SK-N-SH (cell line): ENCODE results near the gene SERPINE1. TPM values are rescaled to one million over a fixed set of nuclear protein-coding genes. Genes with fewer than 3 reads are reported as not detected.

Experiments
- CTCF ChIA-PET: fragments of 300-600, 350-600 bp; formaldehyde crosslinking; extraction: SDS; loops from one replicate; lab custom pipeline; 2021; lab: Yijun Ruan, JAX
- POLR2A ChIA-PET: fragments of 350-600 bp; sonication (Branson Sonifier 250); formaldehyde crosslinking; extraction: SDS; loops from one replicate; lab custom pipeline; 2020; ENCODE audit warnings: antibody characterized with exemption, inconsistent platforms; lab: Yijun Ruan, JAX
- DNase-seq: peaks from one replicate; pipeline ENCODE4 v3.0.0; 2012
- H2AFZ ChIP-seq: fragments of 200-600 bp; sonication (generic); 2 replicates; pipeline ENCODE4 v1.8.1; 2016; ENCODE audit warnings: antibody characterized with exemption, mild to moderate bottlenecking, low read depth
- H3F3A ChIP-seq: fragments of 200-600 bp; sonication (generic); replicated peaks from 2 replicates; pipeline ENCODE3; 2016; ENCODE audit warnings: antibody characterized with exemption, mild to moderate bottlenecking; ENCODE audit not compliant: insufficient read depth
- H3K27ac ChIP-seq, 2 experiments: fragments of 200-500 bp in 1 of 2; fragments of 200-600 bp in 1 of 2; sonication (Bioruptor generic) in 1 of 2; sonication (generic), shearing (Covaris generic) in 1 of 2; 2 replicates each; pipeline versions ENCODE4 v1.5.1 to v1.6.1; 2014 to 2016; ENCODE audit warnings: low read depth in 2 of 2, inconsistent platforms in 1 of 2, low read length in 1 of 2, mild to moderate bottlenecking in 1 of 2, mixed read lengths in 1 of 2
- H3K27me3 ChIP-seq: fragments of 200-600 bp; sonication (generic), shearing (Covaris generic); 2 replicates; pipeline ENCODE4 v1.6.1; 2016; ENCODE audit warnings: mixed run types; ENCODE audit not compliant: insufficient read depth
- H3K36me3 ChIP-seq, 2 experiments: fragments of 200-500 bp in 1 of 2; fragments of 200-600 bp in 1 of 2; sonication (Bioruptor generic) in 1 of 2; sonication (generic) in 1 of 2; replicated peaks in 1 of 2; 2 replicates each; pipeline versions ENCODE3 to v1.5.1; 2014 to 2016; ENCODE audit warnings: low read length in 1 of 2, mild to moderate bottlenecking in 1 of 2; ENCODE audit not compliant: insufficient read depth in 2 of 2, control insufficient read depth in 1 of 2
- H3K4me1 ChIP-seq, 2 experiments: fragments of 200-500 bp in 1 of 2; fragments of 200-600 bp in 1 of 2; sonication (Bioruptor generic) in 1 of 2; sonication (generic), shearing (Covaris generic) in 1 of 2; 2 replicates each; pipeline versions ENCODE4 v1.5.1 to v1.6.1; 2014 to 2016; ENCODE audit warnings: low read depth in 1 of 2, low read length in 1 of 2, mixed run types in 1 of 2; ENCODE audit not compliant: insufficient read depth in 2 of 2, control insufficient read depth in 1 of 2
- H3K4me2 ChIP-seq: fragments of 200-600 bp; sonication (generic), shearing (Covaris generic); 2 replicates; pipeline ENCODE4 v1.6.1; 2017; ENCODE audit warnings: mixed run types
- H3K4me3 ChIP-seq, 2 experiments: fragments of 200-500 bp in 1 of 2; fragments of 200-600 bp in 1 of 2; sonication (Bioruptor generic) in 1 of 2; sonication (generic), shearing (Covaris generic) in 1 of 2; 2 replicates each; pipeline versions ENCODE4 v1.5.1 to v1.8.1; 2014 to 2016; ENCODE audit warnings: low read depth in 2 of 2, inconsistent platforms in 1 of 2, low read length in 1 of 2, mild to moderate bottlenecking in 1 of 2, mixed read lengths in 1 of 2, moderate library complexity in 1 of 2
- H3K79me2 ChIP-seq: fragments of 200-600 bp; sonication (generic); 2 replicates; pipeline ENCODE4 v1.8.1; 2017; ENCODE audit warnings: mild to moderate bottlenecking; ENCODE audit not compliant: insufficient read depth
- H3K9ac ChIP-seq: fragments of 200-600 bp; sonication (generic); 2 replicates; pipeline ENCODE4 v1.6.1; 2017; ENCODE audit warnings: mixed run types
- H3K9me2 ChIP-seq: fragments of 200-600 bp; sonication (generic); 2 replicates; pipeline ENCODE4 v1.6.1; 2017; ENCODE audit warnings: mixed run types
- H3K9me3 ChIP-seq: fragments of 200-600 bp; sonication (generic); 2 replicates; pipeline ENCODE4 v1.6.1; 2017; ENCODE audit warnings: mixed run types, mild to moderate bottlenecking, moderate library complexity
- H4K20me1 ChIP-seq: fragments of 200-600 bp; sonication (generic); 2 replicates; pipeline ENCODE4 v1.6.1; 2017; ENCODE audit warnings: mild to moderate bottlenecking, mixed run types; ENCODE audit not compliant: insufficient read depth
- FOXJ3 ChIP-seq: sonication (generic); formaldehyde crosslinking; IDR thresholded peaks from 2 replicates; pipeline ENCODE4 v1.5.1; 2020; ENCODE audit warnings: mild to moderate bottlenecking, missing genetic modification reagents
- GATA2 ChIP-seq: sonication (generic); formaldehyde crosslinking; IDR thresholded peaks from 2 replicates; pipeline ENCODE4 v1.5.0; 2020; ENCODE audit warnings: mild to moderate bottlenecking, missing genetic modification reagents
- IRF3 ChIP-seq: fragments of 150-350 bp; IDR thresholded peaks from 2 replicates; pipeline ENCODE4 v1.6.1; 2016; ENCODE audit warnings: mild to moderate bottlenecking, low read depth, low read length
- RXRA ChIP-seq: IDR thresholded peaks from 2 replicates; pipeline ENCODE4 v1.4.0; 2012; ENCODE audit warnings: low read depth, mild to moderate bottlenecking, borderline replicate concordance
- SIN3A ChIP-seq: IDR thresholded peaks from 2 replicates; pipeline ENCODE4 v1.6.1; 2012; ENCODE audit warnings: low read depth, mild to moderate bottlenecking, low read length, moderate library complexity, borderline replicate concordance
- whole genome bisulfite sequencing: methylation state at CpG from one replicate; pipeline ENCODE4 v1.1.6; 2017; ENCODE audit warnings: low lambda C conversion rate; 5-methylcytosine and 5-hydroxymethylcytosine counted together
- polyA plus RNA-seq, 3 experiments: library from polyadenylated mRNA; depleted of rRNA; stranded (reverse); fragments of >200 nt; gene quantifications; 2 replicates each; pipeline ENCODE4 v1.2.3, GENCODE V29; 2012
- TF ChIP-seq, protein P1 (sequence below): IDR thresholded peaks from 2 replicates; pipeline ENCODE4 v1.6.1; 2012; ENCODE audit warnings: mild to moderate bottlenecking, low read depth, low read length, moderate library complexity
- TF ChIP-seq, protein P2 (sequence below): fragments of 150-350 bp; IDR thresholded peaks from 2 replicates; pipeline ENCODE4 v1.6.1; 2017; ENCODE audit warnings: antibody characterized with exemption, low read length, low read depth, borderline replicate concordance
- TF ChIP-seq, protein P3 (sequence below): IDR thresholded peaks from 2 replicates; pipeline ENCODE4; 2012

Gene SERPINE1
- polyA plus RNA-seq, 1 of the 3 experiments (the other 2 are of a cell fraction), result 4,174 TPM

- Histone ChIP-seq H3K36me3 (peaks cover 5 to 9% of the 10 kb centered on the region in 2 experiments), H3K4me3 (peak overlapping the region; percentile 56 to 61), H3K79me2 (no peaks in the 10 kb centered on the region), H3K27me3 (no peaks in the 10 kb centered on the region; the same call in 1 of the 2 replicates), H3K9ac (no peak overlapping the region), H3K27ac (peak overlapping the region in 1 of 2 experiments; percentile 67; a peak in 3 of 4 replicates), H4K20me1 (peaks cover 18% of the 10 kb centered on the region), H3K9me3 (no peaks in the 10 kb centered on the region), H2AFZ (peak overlapping the region; percentile 20; the same call in 1 of the 2 replicates), H3F3A (peaks cover 49% of the 10 kb centered on the region), H3K4me1 (peaks cover 36 to 69% of the 10 kb centered on the region in 2 experiments), H3K9me2 (no peaks in the 10 kb centered on the region), H3K4me2 (peak overlapping the region; percentile 98)
- peak; percentile 53 for DNase-seq
- 1% methylated on average over 38 of the region's 38 CpGs for WGBS
- CTCF ChIA-PET, result interaction anchor here (0.9 to 3.8 kb wide), 11 partner anchors 10 to 271 kb away, joined by 4 to 21 read pairs (median 5); partner anchors contain the start of genes FIS1 and NAT16
- TF ChIP-seq, protein P1, sequence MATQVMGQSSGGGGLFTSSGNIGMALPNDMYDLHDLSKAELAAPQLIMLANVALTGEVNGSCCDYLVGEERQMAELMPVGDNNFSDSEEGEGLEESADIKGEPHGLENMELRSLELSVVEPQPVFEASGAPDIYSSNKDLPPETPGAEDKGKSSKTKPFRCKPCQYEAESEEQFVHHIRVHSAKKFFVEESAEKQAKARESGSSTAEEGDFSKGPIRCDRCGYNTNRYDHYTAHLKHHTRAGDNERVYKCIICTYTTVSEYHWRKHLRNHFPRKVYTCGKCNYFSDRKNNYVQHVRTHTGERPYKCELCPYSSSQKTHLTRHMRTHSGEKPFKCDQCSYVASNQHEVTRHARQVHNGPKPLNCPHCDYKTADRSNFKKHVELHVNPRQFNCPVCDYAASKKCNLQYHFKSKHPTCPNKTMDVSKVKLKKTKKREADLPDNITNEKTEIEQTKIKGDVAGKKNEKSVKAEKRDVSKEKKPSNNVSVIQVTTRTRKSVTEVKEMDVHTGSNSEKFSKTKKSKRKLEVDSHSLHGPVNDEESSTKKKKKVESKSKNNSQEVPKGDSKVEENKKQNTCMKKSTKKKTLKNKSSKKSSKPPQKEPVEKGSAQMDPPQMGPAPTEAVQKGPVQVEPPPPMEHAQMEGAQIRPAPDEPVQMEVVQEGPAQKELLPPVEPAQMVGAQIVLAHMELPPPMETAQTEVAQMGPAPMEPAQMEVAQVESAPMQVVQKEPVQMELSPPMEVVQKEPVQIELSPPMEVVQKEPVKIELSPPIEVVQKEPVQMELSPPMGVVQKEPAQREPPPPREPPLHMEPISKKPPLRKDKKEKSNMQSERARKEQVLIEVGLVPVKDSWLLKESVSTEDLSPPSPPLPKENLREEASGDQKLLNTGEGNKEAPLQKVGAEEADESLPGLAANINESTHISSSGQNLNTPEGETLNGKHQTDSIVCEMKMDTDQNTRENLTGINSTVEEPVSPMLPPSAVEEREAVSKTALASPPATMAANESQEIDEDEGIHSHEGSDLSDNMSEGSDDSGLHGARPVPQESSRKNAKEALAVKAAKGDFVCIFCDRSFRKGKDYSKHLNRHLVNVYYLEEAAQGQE, result peak; percentile 84
- TF ChIP-seq GATA2 (CRISPR knock-in tag) (no peak), IRF3 (no peak), SIN3A (peak; percentile 49; the same call in 1 of the 2 replicates), FOXJ3 (CRISPR knock-in tag) (0 out of 2 replicates have a peak, but pooled peaks have one; percentile 33), RXRA (no peak)
- TF ChIP-seq, protein P2, sequence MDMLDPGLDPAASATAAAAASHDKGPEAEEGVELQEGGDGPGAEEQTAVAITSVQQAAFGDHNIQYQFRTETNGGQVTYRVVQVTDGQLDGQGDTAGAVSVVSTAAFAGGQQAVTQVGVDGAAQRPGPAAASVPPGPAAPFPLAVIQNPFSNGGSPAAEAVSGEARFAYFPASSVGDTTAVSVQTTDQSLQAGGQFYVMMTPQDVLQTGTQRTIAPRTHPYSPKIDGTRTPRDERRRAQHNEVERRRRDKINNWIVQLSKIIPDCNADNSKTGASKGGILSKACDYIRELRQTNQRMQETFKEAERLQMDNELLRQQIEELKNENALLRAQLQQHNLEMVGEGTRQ, result no peak
- TF ChIP-seq, protein P3, sequence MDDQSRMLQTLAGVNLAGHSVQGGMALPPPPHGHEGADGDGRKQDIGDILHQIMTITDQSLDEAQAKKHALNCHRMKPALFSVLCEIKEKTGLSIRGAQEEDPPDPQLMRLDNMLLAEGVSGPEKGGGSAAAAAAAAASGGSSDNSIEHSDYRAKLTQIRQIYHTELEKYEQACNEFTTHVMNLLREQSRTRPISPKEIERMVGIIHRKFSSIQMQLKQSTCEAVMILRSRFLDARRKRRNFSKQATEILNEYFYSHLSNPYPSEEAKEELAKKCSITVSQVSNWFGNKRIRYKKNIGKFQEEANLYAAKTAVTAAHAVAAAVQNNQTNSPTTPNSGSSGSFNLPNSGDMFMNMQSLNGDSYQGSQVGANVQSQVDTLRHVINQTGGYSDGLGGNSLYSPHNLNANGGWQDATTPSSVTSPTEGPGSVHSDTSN, result peak; percentile 13; the same call in 1 of the 2 replicates
- POLR2A ChIA-PET, result interaction anchor here (0.6 to 3.0 kb wide), 22 partner anchors 8 to 1229 kb away, joined by 3 to 43 read pairs (median 8); partner anchors contain the start of genes AP1S1, FIS1, NAT16 and PLOD3
Observed at GRCh38 chr7:101165958-101166647, 39.2 kb downstream of the SERPINE1 start.
